ENCODE data around the gene SCMH1. TPM values are rescaled to one million over a fixed set of nuclear protein-coding genes. Genes with fewer than 3 reads are reported as not detected.

SCMH1 gene
- total RNA-seq, 1 experiment from 2014 or later, result 16.5 TPM

- WGBS (ENCODE audit: extremely low coverage, insufficient read length, low lambda C conversion rate), result no CpG with 5 or more reads among the region's 3 CpGs
- peaks cover 68 to 100% (median 94%) of the 10 kb centered on the region in 3 experiments; a peak in 6 of 7 replicates for H3K36me3 Mint-ChIP-seq (ENCODE audit: insufficient read depth in 1 of 3, low read depth in 3 of 3)
- no peaks in the 10 kb centered on the region for H4K20me1 ChIP-seq (ENCODE audit: control insufficient read depth, insufficient read depth, insufficient read length)
Measured at GRCh38 chr1:40988280-40988679, 253.8 kb downstream of the SCMH1 start.

More at GRCh38 chr1:40988280-40988679, 253.8 kb downstream of the SCMH1 start:
- H3K27ac Mint-ChIP-seq, result 0 out of 7 replicates have a peak overlapping the region, but pooled peaks of 1 of the 3 experiments have one; percentile 51
- no peak overlapping the region for H4K5ac ChIP-seq (ENCODE audit: insufficient read length, low read depth, low read length)
- H2BK20ac ChIP-seq (ENCODE audit: low read depth, low read length, poor library complexity, severe bottlenecking), result no peak overlapping the region
- no peak overlapping the region for H3K27ac ChIP-seq (ENCODE audit: insufficient read length, low read depth, low read length)
- no peaks in the 10 kb centered on the region for H3K27me3 ChIP-seq (ENCODE audit: insufficient read depth, low read length)
- no peaks in the 10 kb centered on the region for H3K9me3 Mint-ChIP-seq
- no peak overlapping the region for H3K18ac ChIP-seq (ENCODE audit: insufficient read length, low read depth, low read length)
- H3K56ac ChIP-seq (ENCODE audit: insufficient read length, low read depth, low read length), result no peak overlapping the region
- no peak overlapping the region for H2AK5ac ChIP-seq (ENCODE audit: insufficient read length, low read length)
- H3K9me3 ChIP-seq (ENCODE audit: control insufficient read depth, low read depth, low read length), result no peaks in the 10 kb centered on the region
- no peak overlapping the region for H3K14ac ChIP-seq (ENCODE audit: insufficient read depth, low read length)
- H4K91ac ChIP-seq (ENCODE audit: insufficient read length, low read depth, low read length), result no peak overlapping the region
- no peak overlapping the region for H3K4ac ChIP-seq (ENCODE audit: low read depth, low read length)
- no peak overlapping the region for H2BK12ac ChIP-seq (ENCODE audit: insufficient read length, low read depth, low read length)
- no peak overlapping the region for H2AFZ ChIP-seq (ENCODE audit: low read length)
- no peaks in the 10 kb centered on the region for H3K79me2 ChIP-seq (ENCODE audit: insufficient read depth, low read length)
- H3K4me1 Mint-ChIP-seq, result no peaks in the 10 kb centered on the region
- H3K4me2 ChIP-seq (ENCODE audit: insufficient read depth, insufficient read length, low read length), result no peak overlapping the region
- H4K8ac ChIP-seq (replicated peaks; ENCODE audit: insufficient read length, low read depth, low read length), result no peak overlapping the region
- no peaks in the 10 kb centered on the region for H3K23me2 ChIP-seq (ENCODE audit: insufficient read length, low read depth, low read length, poor library complexity, severe bottlenecking)
- H3K79me1 ChIP-seq (ENCODE audit: insufficient read depth, low read depth, low read length, poor library complexity, severe bottlenecking), result no peaks in the 10 kb centered on the region
- no peak overlapping the region for H2BK15ac ChIP-seq (ENCODE audit: low read depth, low read length)
- no peak overlapping the region for H3T11ph ChIP-seq (ENCODE audit: low read length)
- no peak overlapping the region for H2BK120ac ChIP-seq (ENCODE audit: low read depth, low read length, poor library complexity, severe bottlenecking)
- no peak for DNase-seq
- no peak overlapping the region for H3K4me3 Mint-ChIP-seq
- no peaks in the 10 kb centered on the region for H3K27me3 Mint-ChIP-seq (ENCODE audit: low read depth)
- no peaks in the 10 kb centered on the region for H3K4me1 ChIP-seq (ENCODE audit: insufficient read depth, low read length)
- TF ChIP-seq CTCF (conservative IDR thresholded peaks at IDR 0.05), result no peak
- H2BK5ac ChIP-seq (ENCODE audit: insufficient read length, low read length), result no peak overlapping the region
- no peak overlapping the region for H3K23ac ChIP-seq (ENCODE audit: insufficient read length, low read depth, low read length)
- H3K9ac ChIP-seq (ENCODE audit: extremely low read depth, insufficient read length, low read length), result no peak overlapping the region

Data from H9 (cell line).